NB4 (cell line): Measurements from ENCODE around the gene TCHH.

Experiments used
- MYC ChIP-seq: IDR thresholded peaks from 2 replicates; pipeline ENCODE4 v1.6.1; 2011; ENCODE audit warnings: low read depth, low read length
- POLR2A ChIP-seq: IDR thresholded peaks from 2 replicates; pipeline ENCODE4 v1.6.1; 2011; ENCODE audit warnings: mild to moderate bottlenecking; ENCODE audit not compliant: insufficient read length; ENCODE audit errors: extremely low read depth
- TF ChIP-seq, protein P1 (sequence below): IDR thresholded peaks from one replicate; pipeline ENCODE4 v1.5.1; 2012; ENCODE audit warnings: low read depth, low read length
- TF ChIP-seq, protein P2 (sequence below): IDR thresholded peaks from 2 replicates; pipeline ENCODE4 v1.6.1; 2011; ENCODE audit warnings: low read depth, low read length

DNA sequence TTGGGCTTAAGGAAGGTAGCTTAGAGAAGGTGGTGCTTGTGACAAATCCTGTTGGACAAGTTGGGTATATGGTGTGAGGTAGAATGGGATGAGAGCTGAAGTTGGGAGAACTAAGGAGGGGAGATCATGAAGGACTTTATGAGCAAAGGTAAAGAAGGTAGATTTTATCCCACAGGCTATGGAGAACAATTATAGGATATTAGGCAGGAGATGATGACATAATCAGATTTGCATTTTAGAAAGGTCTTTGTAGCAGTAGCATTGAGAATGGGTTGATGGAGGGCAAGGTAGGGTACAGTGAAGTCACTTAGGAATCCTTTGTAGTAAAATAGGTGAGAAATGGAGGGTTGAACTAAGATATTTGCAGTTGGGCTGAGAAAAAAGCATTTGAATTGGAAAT is 14.9 kb upstream of the TCHH start:
- TF ChIP-seq, protein P1, sequence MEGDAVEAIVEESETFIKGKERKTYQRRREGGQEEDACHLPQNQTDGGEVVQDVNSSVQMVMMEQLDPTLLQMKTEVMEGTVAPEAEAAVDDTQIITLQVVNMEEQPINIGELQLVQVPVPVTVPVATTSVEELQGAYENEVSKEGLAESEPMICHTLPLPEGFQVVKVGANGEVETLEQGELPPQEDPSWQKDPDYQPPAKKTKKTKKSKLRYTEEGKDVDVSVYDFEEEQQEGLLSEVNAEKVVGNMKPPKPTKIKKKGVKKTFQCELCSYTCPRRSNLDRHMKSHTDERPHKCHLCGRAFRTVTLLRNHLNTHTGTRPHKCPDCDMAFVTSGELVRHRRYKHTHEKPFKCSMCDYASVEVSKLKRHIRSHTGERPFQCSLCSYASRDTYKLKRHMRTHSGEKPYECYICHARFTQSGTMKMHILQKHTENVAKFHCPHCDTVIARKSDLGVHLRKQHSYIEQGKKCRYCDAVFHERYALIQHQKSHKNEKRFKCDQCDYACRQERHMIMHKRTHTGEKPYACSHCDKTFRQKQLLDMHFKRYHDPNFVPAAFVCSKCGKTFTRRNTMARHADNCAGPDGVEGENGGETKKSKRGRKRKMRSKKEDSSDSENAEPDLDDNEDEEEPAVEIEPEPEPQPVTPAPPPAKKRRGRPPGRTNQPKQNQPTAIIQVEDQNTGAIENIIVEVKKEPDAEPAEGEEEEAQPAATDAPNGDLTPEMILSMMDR = no peak
- TF ChIP-seq POLR2A (no peak), MYC (no peak)
- TF ChIP-seq, protein P2, sequence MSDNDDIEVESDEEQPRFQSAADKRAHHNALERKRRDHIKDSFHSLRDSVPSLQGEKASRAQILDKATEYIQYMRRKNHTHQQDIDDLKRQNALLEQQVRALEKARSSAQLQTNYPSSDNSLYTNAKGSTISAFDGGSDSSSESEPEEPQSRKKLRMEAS = no peak
